Pancreas (tissue), 10 donors: ENCODE data around the gene MREG. TPM values are rescaled to one million over a fixed set of nuclear protein-coding genes. Genes with fewer than 3 reads are reported as not detected.

ENCODE experiments used
- ATAC-seq, 4 donors: fragments of 200-7000 bp; cut with Tn5 transposase; one replicate each; pipeline versions ENCODE4 v1.8.0 to v1.9.1; 2020; ENCODE audit warnings: mild to moderate bottlenecking in 4 of 4, moderate library complexity in 4 of 4
- DNase-seq, 6 donors: peaks; one replicate each; pipeline ENCODE4 v3.0.0-alpha.2; 2020
- FAIRE-seq: peaks from 2 replicates; lab custom pipeline; 2012; peaks lifted over from hg19 to GRCh38; lab: Jason Lieb, UNC
- H3K27ac ChIP-seq, 4 donors: fragments of 200-600 bp; sonication (generic); 1 replicate in 3 of 4; 2 replicates in 1 of 4; pipeline versions ENCODE4 v1.5.0 to v1.8.0; 2020
- H3K27me3 ChIP-seq, 4 donors: fragments of 200-600 bp; one replicate each; pipeline ENCODE4 v1.8.0; 2021
- H3K36me3 ChIP-seq, 3 donors: fragments of 200-600 bp; sonication (generic) in 1 of 3; one replicate each; pipeline versions ENCODE4 v1.5.0 to v1.8.0; 2020 to 2021
- H3K4me1 ChIP-seq, 3 donors: fragments of 200-600 bp; one replicate each; pipeline ENCODE4 v1.8.0; 2021
- H3K4me3 ChIP-seq, 4 donors: fragments of 200-600 bp; sonication (generic) in 2 of 4; one replicate each; pipeline versions ENCODE4 v1.5.0 to v1.8.0; 2020 to 2021
- H3K9me3 ChIP-seq, 4 donors: fragments of 200-600 bp; one replicate each; pipeline ENCODE4 v1.8.0; 2021
- CTCF ChIP-seq, 4 donors: fragments of 200-600 bp; sonication (generic) in 3 of 4; IDR thresholded peaks; one replicate each; pipeline versions ENCODE4 v1.5.0 to v1.8.0; 2021; ENCODE audit warnings: antibody characterized with exemption in 4 of 4
- WGBS, 2 donors: extraction: QIAGEN DNeasy Blood & Tissue Kit; methylation state at CpG; one replicate each; pipeline ENCODE4 v1.1.7; 2013; 5-methylcytosine and 5-hydroxymethylcytosine counted together
- intact Hi-C, 3 donors: fragments of 100-400 bp; cut with DNase I; formaldehyde crosslinking; loops; one replicate each; pipeline versions ENCODE4 v1.11.1 to v1.14.2; 2022
- polyA plus RNA-seq, 2 donors: library from polyadenylated mRNA; stranded (reverse); fragments of 200-250 nt; gene quantifications; one replicate each; pipeline ENCODE4 v1.2.3, GENCODE V29; 2013
- total RNA-seq, 6 donors: library from RNA; stranded (reverse); fragmentation: NEBNext Ultra II Directional in 4 of 6; extraction: Animal tissue kit (Norgen Biotek cat#: 25700) in 4 of 6; gene quantifications; one replicate each; pipeline versions ENCODE4 v1.2.1 to v1.2.4, GENCODE V29; 2021 to 2023
- donor health status: healthy with polysubstance abuse.
- donor health status: DM: no; HTN: no; CAD: no; lungs with moderate emphysema.
- donor health status: DM: no; HTN: no; CAD: no.
- donor health status: control.
- donor health status: control.
- donor health status: Bipolar disorder and iron deficiency.
- donor health status: DM: yes; HTN: yes; CAD: no.
- donor health status: DM: no; HTN: no; CAD: no.
- donor health status: DM: no; HTN: no; CAD: no.
- donor health status: DM: yes; HTN: yes; CAD: no.

Gene MREG
- total and polyA plus RNA-seq, 8 donors: 1.2 to 4.8 (median 2.3) TPM

GRCh38 chr2:215898363-215898762, 115.0 kb downstream of the MREG start:
- H3K9me3 ChIP-seq: no peaks in the 10 kb centered on the region
- DNase-seq: no peak
- no peaks in the 10 kb centered on the region for H3K27me3 ChIP-seq
- ATAC-seq: no peak
- no peak for FAIRE-seq
- H3K36me3 ChIP-seq: no peaks in the 10 kb centered on the region
- WGBS, 2 donors: 79 to 81% methylated on average over 2 of the region's 2 CpGs
- H3K27ac ChIP-seq: no peak overlapping the region
- no peaks in the 10 kb centered on the region for H3K4me1 ChIP-seq
- TF ChIP-seq CTCF (IDR thresholded peaks at IDR 0.05): no peak
- intact Hi-C loops: no loop called here
- no peak overlapping the region for H3K4me3 ChIP-seq

GRCh38 chr2:215896921-215897320, 116.4 kb downstream of the MREG start:
- Histone ChIP-seq H3K4me1 (no peaks in the 10 kb centered on the region), H3K9me3 (no peaks in the 10 kb centered on the region), H3K4me3 (no peak overlapping the region), H3K36me3 (no peaks in the 10 kb centered on the region), H3K27ac (no peak overlapping the region), H3K27me3 (no peaks in the 10 kb centered on the region)
- no peak for TF ChIP-seq CTCF (IDR thresholded peaks at IDR 0.05)
- 56 to 58% methylated on average over 4 of the region's 4 CpGs for WGBS, 2 donors
- intact Hi-C loops: no loop called here
- DNase-seq (no peak), FAIRE-seq (no peak), ATAC-seq (no peak)

- Histone ChIP-seq H3K9me3 (no peaks in the 10 kb centered on the region), H3K27ac (no peak overlapping the region), H3K27me3 (no peaks in the 10 kb centered on the region), H3K36me3 (no peaks in the 10 kb centered on the region), H3K4me1 (no peaks in the 10 kb centered on the region), H3K4me3 (no peak overlapping the region)
- no peak for TF ChIP-seq CTCF (IDR thresholded peaks at IDR 0.05)
- intact Hi-C loops: no loop called here
- ATAC-seq (no peak), DNase-seq (no peak), FAIRE-seq (no peak)
- WGBS, 2 donors: 42% methylated on average over 4 of the region's 4 CpGs
Observed at GRCh38 chr2:215895330-215895729, 118.0 kb downstream of the MREG start.

Other genes starting within 250 kb of the MREG start
- 1 to 10 TPM; 3.8 to 7.5 (median 4.8) TPM for gene PECR, start 68.3 kb upstream of the MREG start, total RNA-seq
- 1 to 10 TPM; 4.7 to 6.8 TPM for gene PECR, start 68.3 kb upstream of the MREG start, polyA plus RNA-seq
- gene TMEM169, start 68.4 kb upstream of the MREG start, total RNA-seq: under 1 TPM; 0.19 to 0.55 (median 0.44) TPM
- under 1 TPM; 0.15 to 0.47 TPM for gene TMEM169, start 68.4 kb upstream of the MREG start, polyA plus RNA-seq
- gene XRCC5, start 95.8 kb upstream of the MREG start, total RNA-seq: 100 to 1,000 TPM in 3 of 6 donors, 10 to 100 TPM in 3; 63.5 to 117 (median 98.5) TPM
- gene XRCC5, start 95.8 kb upstream of the MREG start, polyA plus RNA-seq: 10 to 100 TPM; 29.0 to 58.7 TPM